ENCODE results near the gene PALM. TPM values are rescaled to one million over a fixed set of nuclear protein-coding genes. Genes with fewer than 3 reads are reported as not detected.

The PALM gene
- polyA plus RNA-seq, 2 of the 4 experiments (the other 2 are of a cell fraction) = 3.0 to 15.7 TPM

- TF ChIP-seq ATOH8 (CRISPR knock-in tag; IDR thresholded peaks at IDR 0.05; ENCODE audit: low read depth) = no peak
- TF ChIP-seq MAX (IDR thresholded peaks at IDR 0.05) = no peak
These were observed 4.9 kb upstream of the PALM start (continued) for GRCh38 chr19:703651-704446.

GRCh38 chr19:704447-704741 is 4.3 kb upstream of the PALM start:
- no peak for TF ChIP-seq EHF (CRISPR knock-in tag; IDR thresholded peaks at IDR 0.05)
- TF ChIP-seq CBX8 (IDR thresholded peaks at IDR 0.05) = no peak
- no peak for TF ChIP-seq HOXB13 (CRISPR knock-in tag; IDR thresholded peaks at IDR 0.05; ENCODE audit: low read depth)
- TF ChIP-seq REST (IDR thresholded peaks at IDR 0.05) = no peak
- no peak for TF ChIP-seq KDM1A (IDR thresholded peaks at IDR 0.05; ENCODE audit: low read depth)
- no peak for TF ChIP-seq RAD21 (conservative IDR thresholded peaks at IDR 0.05 in 1 of 2, IDR thresholded peaks at IDR 0.05 in 1 of 2)
- TF ChIP-seq RARB (CRISPR knock-in tag; IDR thresholded peaks at IDR 0.05) = no peak
- no peak for TF ChIP-seq POLR2A (IDR thresholded peaks at IDR 0.05; ENCODE audit: low read length)
- no peak for TF ChIP-seq SMC3 (IDR thresholded peaks at IDR 0.05)
- no peak for TF ChIP-seq BCL3 (IDR thresholded peaks at IDR 0.05)
- TF ChIP-seq SREBF2 (IDR thresholded peaks at IDR 0.05) = no peak
- TF ChIP-seq HES2 (IDR thresholded peaks at IDR 0.05) = no peak
- no peak for TF ChIP-seq HOXB5 (CRISPR knock-in tag; IDR thresholded peaks at IDR 0.05)
- WGBS (ENCODE audit: missing lambda C conversion rate) = 93% methylated on average over 14 of the region's 14 CpGs
- H3K27ac ChIP-seq = peak overlapping the region in 1 of 2 experiments; percentile 80; a peak in 2 of 6 replicates
- ATAC-seq (no peak), DNase-seq (ENCODE audit: low read depth in 1 of 2, low spot score in 1 of 2) (no peak), FAIRE-seq (no peak)
- no peaks in the 10 kb centered on the region for H3K9me3 ChIP-seq
- H3K4me1 ChIP-seq = 0 out of 3 replicates have a peak, but pooled peaks cover 6% of the 10 kb centered on the region
- ChIA-PET CTCF (interaction anchor here (0.5 kb wide), 1 partner anchor 41 kb away, joined by 3 read pairs; no protein-coding TSS in a partner anchor), POLR2A (interaction anchor here (1.7 to 2.2 kb wide), 2 partner anchors 24 to 27 kb away, joined by 5 read pairs; no protein-coding TSS in a partner anchor)
- no peak overlapping the region for H3K4me3 ChIP-seq
- H3K4me2 ChIP-seq = peak overlapping the region; percentile 64; the same call in 1 of the 3 replicates

- CTCF ChIA-PET = interaction anchor here (0.7 to 2.6 kb wide), 5 partner anchors 24 to 44 kb away, joined by 3 to 12 read pairs (median 6); partner anchors contain the start of gene FSTL3
- Histone ChIP-seq H3K4me2 (peak overlapping the region; percentile 76), H3K27ac (peak overlapping the region; percentile 90 to 99), H3K9me3 (no peaks in the 10 kb centered on the region), H3K4me1 (peaks cover 14% of the 10 kb centered on the region), H3K4me3 (peak overlapping the region; percentile 97)
- FAIRE-seq = no peak
- no peak for DNase-seq (ENCODE audit: low read depth in 1 of 2, low spot score in 1 of 2)
- TF ChIP-seq HEYL (CRISPR knock-in tag; IDR thresholded peaks at IDR 0.05) = no peak
- TF ChIP-seq ESRRA (IDR thresholded peaks at IDR 0.05; ENCODE audit: borderline replicate concordance, low read length) = no peak
- TF ChIP-seq CTCF (IDR thresholded peaks at IDR 0.05) = no peak
- TF ChIP-seq NR3C1 (IDR thresholded peaks at IDR 0.05) = no peak
- no peak for TF ChIP-seq ELK1 (IDR thresholded peaks at IDR 0.05; ENCODE audit: low read depth, low read length)
- no peak for TF ChIP-seq MAX (IDR thresholded peaks at IDR 0.05)
- TF ChIP-seq FOXS1 (CRISPR knock-in tag; IDR thresholded peaks at IDR 0.05) = no peak
- no peak for TF ChIP-seq NFE2L2 (conservative IDR thresholded peaks at IDR 0.05; ENCODE audit: low read length)
- peak; percentile 14 to 33; a peak in 3 of 6 replicates for ATAC-seq
- POLR2A ChIA-PET = no interaction called here
- WGBS (ENCODE audit: missing lambda C conversion rate) = 100% methylated on average over 3 of the region's 78 CpGs
These were observed 645 bp downstream of the PALM start for GRCh38 chr19:709196-709964.

All from A549 (cell line).